AG04449 (cell line): ENCODE data around the gene ZSCAN5C.
"Not testable (repeated sequence)": the region's sequence is repeated elsewhere in the genome, so short reads cannot be mapped to it uniquely, and the experiment has no call there.

ENCODE experiments used
- CTCF ChIA-PET: fragments of 350-600 bp; formaldehyde crosslinking; extraction: SDS; loops from one replicate; lab custom pipeline; 2021; ENCODE audit warnings: antibody characterized with exemption; lab: Yijun Ruan, JAX
- POLR2A ChIA-PET: fragments of 400-600, 350-600 bp; formaldehyde crosslinking; extraction: SDS; loops from one replicate; lab custom pipeline; 2020; ENCODE audit warnings: antibody characterized with exemption, inconsistent platforms; lab: Yijun Ruan, JAX
- DNase-seq: peaks from one replicate; pipeline ENCODE4 v3.0.0-alpha.2; 2010; ENCODE audit warnings: low read depth, low spot score
- H3K4me3 ChIP-seq: 2 replicates; pipeline ENCODE4 v1.5.1; 2011; ENCODE audit warnings: low read depth, mild to moderate bottlenecking, control low read depth, low read length
- TF ChIP-seq, protein P1 (sequence below): IDR thresholded peaks from one replicate; pipeline ENCODE4 v1.5.1; 2011; ENCODE audit warnings: mild to moderate bottlenecking, moderate library complexity, low read length, control low read depth, inconsistent platforms; ENCODE audit not compliant: insufficient read depth; ENCODE audit errors: missing control alignments

ZSCAN5C gene

DNA sequence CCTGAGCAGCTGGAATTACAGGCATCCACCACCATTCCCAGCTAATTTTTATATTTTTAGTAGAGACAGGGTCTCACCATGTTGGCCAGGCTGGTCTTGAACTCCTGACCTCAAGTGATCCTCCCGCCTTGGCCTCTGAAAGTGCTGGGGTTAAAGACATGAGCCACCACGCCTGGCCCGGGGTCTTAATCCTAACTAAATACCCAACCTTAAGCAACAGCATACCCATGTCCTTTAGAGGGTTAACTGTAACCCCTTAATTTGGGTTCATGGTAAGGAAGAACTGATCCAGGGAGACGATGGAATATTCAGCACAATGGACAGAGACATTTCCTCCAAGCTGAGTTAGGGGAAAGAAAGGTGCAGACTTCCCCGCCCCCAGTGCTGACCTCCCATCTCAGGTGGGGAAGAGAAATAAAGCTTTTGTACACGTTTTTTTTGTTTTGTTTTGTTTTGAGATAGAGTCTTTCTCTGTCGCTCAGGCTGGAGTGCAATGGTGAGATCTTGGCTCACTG, 35.0 kb upstream of the ZSCAN5C start:
- no peak for DNase-seq
- CTCF ChIA-PET, result interaction anchor here (1.1 to 11.0 kb wide), 3 partner anchors 9 to 89 kb away, joined by 3 to 202 read pairs (median 5); no protein-coding TSS in a partner anchor
- H3K4me3 ChIP-seq, result no peak overlapping the region
- TF ChIP-seq, protein P1, sequence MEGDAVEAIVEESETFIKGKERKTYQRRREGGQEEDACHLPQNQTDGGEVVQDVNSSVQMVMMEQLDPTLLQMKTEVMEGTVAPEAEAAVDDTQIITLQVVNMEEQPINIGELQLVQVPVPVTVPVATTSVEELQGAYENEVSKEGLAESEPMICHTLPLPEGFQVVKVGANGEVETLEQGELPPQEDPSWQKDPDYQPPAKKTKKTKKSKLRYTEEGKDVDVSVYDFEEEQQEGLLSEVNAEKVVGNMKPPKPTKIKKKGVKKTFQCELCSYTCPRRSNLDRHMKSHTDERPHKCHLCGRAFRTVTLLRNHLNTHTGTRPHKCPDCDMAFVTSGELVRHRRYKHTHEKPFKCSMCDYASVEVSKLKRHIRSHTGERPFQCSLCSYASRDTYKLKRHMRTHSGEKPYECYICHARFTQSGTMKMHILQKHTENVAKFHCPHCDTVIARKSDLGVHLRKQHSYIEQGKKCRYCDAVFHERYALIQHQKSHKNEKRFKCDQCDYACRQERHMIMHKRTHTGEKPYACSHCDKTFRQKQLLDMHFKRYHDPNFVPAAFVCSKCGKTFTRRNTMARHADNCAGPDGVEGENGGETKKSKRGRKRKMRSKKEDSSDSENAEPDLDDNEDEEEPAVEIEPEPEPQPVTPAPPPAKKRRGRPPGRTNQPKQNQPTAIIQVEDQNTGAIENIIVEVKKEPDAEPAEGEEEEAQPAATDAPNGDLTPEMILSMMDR, result no peak
- POLR2A ChIA-PET, result no interaction called here

DNA sequence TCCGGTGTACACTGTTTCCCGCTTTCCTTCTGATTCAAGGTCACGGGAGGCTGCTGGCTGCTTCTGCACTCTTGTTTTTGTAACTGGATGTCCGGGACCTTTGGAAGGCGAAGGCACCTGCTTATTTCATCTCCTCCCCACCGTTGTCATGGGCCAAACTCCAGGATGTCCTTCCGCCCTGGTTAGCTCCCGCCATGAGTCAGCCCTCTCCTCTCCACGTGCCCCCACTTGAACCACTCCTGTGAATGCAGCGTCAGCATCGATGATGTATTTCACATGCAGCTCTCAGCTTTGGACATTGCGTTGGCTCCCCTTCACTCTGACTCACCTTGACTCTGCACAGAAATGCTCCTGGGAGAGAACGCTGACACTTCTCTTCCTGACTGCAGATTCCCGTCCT, 31.8 kb upstream of the ZSCAN5C start:
- ChIA-PET CTCF (interaction anchor here (1.4 to 11.0 kb wide), 2 partner anchors 92 to 104 kb away, joined by 4 to 202 read pairs; no protein-coding TSS in a partner anchor), POLR2A (no interaction called here)
- TF ChIP-seq, protein P1, result no peak
- no peak overlapping the region for H3K4me3 ChIP-seq
- no peak for DNase-seq

DNA sequence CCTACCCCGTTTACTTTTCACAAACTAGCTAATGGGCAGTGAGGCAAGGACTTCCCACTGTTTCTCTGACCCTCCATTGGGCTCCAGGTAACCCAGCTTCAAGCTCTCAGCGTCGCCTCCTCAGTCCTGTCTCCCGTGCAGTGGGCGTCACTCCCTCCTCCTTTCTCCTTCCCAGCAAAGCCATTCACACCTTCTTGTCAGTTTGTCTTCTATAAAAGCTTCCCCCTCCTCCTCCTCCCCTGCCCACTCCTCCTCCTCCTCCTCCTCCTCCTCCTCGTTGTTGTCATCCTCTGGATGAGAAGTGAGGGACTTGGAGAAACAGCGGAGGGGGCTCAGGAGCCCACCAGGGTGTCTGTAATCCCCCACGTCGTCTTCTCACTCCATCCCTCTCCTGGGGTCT, 28.0 kb upstream of the ZSCAN5C start:
- H3K4me3 ChIP-seq, result no peak overlapping the region
- ChIA-PET POLR2A (no interaction called here), CTCF (interaction anchor here (11.0 kb wide), 1 partner anchor 96 kb away, joined by 202 read pairs; no protein-coding TSS in a partner anchor)
- DNase-seq, result no peak
- TF ChIP-seq, protein P1, result no peak

DNA sequence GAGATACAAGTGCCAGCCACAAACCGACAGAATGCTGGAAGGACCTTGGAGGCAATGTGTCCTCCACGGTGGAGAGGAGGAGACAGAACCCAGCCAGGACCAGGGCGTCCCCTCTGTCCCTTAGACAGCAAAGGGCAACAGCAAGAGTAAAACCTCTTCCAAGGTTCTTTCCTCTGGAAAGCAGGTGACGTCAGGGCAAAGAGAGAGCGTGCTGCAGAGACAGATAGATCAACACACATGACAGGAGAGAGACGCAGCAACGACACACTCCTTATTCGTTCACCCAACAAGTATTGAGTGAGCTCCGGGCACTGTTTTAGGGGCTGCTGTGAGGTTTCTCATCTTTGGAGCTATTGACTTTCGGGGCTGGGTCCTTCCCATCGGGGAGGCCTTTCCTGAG, 27.5 kb upstream of the ZSCAN5C start:
- DNase-seq, result no peak
- ChIA-PET CTCF (interaction anchor here (11.0 kb wide), 1 partner anchor 96 kb away, joined by 202 read pairs; no protein-coding TSS in a partner anchor), POLR2A (no interaction called here)
- TF ChIP-seq, protein P1, result no peak
- no peak overlapping the region for H3K4me3 ChIP-seq

DNA sequence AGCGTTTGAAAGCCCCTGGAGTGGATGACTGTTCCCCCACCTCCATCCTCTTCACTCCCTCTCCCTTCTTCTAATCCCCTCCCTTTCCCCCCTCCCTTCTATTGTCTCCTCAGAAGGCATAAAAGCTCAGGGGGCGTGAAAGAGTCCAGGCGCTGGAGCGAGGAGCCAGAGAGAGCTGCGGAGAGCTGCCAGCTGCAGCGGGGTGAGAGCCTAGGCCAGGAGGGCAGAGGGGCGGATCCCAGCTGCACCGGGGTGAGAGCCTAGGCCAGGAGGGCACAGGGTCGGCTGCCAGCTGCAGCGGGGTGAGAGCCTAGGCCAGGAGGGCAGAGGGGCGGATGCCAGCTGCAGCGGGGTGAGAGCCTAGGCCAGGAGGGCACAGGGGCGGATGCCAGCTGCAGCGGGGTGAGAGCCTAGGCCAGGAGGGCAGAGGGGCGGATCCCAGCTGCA, 26.2 kb upstream of the ZSCAN5C start, which contains the start of gene GALP:
GALP (plus strand) TSS at position 148 of the 447 bp plus-strand sequence. CDS start 1,101 bp downstream, outside the sequence.
- DNase-seq, H3K4me3 ChIP-seq, POLR2A ChIA-PET: not testable (repeated sequence)
- CTCF ChIA-PET, result interaction anchor here (0.6 to 11.0 kb wide), 2 partner anchors 98 to 111 kb away, joined by 3 to 202 read pairs; no protein-coding TSS in a partner anchor

DNA sequence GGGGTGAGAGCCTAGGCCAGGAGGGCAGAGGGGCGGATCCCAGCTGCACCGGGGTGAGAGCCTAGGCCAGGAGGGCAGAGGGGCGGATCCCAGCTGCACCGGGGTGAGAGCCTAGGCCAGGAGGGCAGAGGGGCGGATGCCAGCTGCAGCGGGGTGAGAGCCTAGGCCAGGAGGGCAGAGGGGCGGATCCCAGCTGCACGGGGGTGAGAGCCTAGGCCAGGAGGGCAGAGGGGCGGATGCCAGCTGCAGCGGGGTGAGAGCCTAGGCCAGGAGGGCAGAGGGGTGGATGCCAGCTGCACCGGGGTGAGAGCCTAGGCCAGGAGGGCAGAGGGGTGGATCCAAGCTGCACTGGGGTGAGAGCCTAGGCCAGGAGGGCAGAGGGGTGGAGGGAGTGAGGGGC, 25.8 kb upstream of the ZSCAN5C start:
- H3K4me3 ChIP-seq, POLR2A ChIA-PET, DNase-seq: not testable (repeated sequence)
- CTCF ChIA-PET, result interaction anchor here (11.0 kb wide), 1 partner anchor 98 kb away, joined by 202 read pairs; no protein-coding TSS in a partner anchor

DNA sequence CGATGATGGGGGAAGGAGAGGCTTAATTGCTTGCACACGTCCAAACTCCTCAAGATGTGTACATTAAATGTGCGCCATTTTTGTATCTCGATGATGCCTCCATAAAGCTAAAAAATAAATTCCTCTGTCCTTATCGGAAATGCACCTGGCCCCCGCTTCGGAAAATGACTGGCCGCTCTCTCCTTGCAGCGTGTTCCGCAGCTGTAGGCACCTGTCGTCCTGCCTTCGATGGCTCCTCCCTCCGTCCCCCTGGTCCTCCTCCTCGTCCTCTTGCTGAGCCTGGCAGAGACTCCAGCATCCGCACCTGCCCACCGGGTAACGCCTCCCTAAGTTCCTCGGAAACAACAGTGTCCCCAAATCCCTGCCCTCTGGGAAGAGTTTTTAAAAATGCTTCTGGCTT, 25.2 kb upstream of the ZSCAN5C start:
- DNase-seq, result no peak
- H3K4me3 ChIP-seq, result no peak overlapping the region
- ChIA-PET CTCF (no interaction called here), POLR2A (no interaction called here)
- TF ChIP-seq, protein P1, result no peak
